Keratinocyte (primary cell): ENCODE data around the gene SSUH2.

ENCODE experiments used
- EZH2 ChIP-seq: IDR thresholded peaks from one replicate; pipeline ENCODE4 v1.6.1; 2012; ENCODE audit warnings: inconsistent platforms, mild to moderate bottlenecking, low read length, moderate library complexity
- TF ChIP-seq, protein P1 (sequence below), 3 experiments: IDR thresholded peaks in 1 of 3; conservative IDR thresholded peaks in 1 of 3; optimal IDR thresholded peaks in 1 of 3; 2 replicates in 2 of 3; 3 replicates in 1 of 3; pipeline versions ENCODE3 to v1.5.1; 2011; ENCODE audit warnings: low read length in 3 of 3, mild to moderate bottlenecking in 3 of 3, moderate library complexity in 2 of 3, control low read depth in 1 of 3, inconsistent platforms in 1 of 3; ENCODE audit not compliant: insufficient read depth in 2 of 3; ENCODE audit errors: extremely low read depth in 1 of 3

DNA sequence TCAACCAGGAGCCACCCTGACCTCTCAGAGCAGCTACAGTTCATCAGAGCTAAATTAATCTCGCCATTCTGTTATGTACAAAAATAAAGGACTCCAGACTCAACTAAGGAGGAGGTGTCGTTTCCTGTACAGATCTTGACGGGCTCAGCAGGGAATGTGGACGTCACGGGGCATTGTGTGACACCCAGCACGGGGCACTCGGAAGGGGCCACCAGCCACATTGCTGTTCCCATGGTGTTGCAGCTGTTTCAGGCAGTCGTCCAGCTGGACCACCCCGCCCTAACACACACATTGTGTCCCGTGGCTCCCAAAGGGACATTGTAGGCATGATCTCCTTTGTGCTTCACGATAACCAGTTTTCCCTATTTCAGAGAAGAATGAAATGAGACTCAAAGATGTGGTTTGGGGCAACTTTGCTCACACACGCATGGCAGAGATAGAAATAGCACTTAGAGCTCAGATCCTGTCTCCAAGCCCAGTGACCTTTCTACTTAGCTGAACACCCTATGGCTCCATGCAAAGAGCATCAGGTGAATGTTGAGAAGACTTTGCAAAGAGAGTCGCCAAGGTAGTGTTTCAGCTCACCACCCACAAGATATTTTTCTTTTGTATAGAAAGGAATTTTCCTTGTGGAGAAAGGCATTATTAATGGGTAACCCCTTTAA lies 5.5 kb downstream of the SSUH2 start:
- TF ChIP-seq, protein P1, sequence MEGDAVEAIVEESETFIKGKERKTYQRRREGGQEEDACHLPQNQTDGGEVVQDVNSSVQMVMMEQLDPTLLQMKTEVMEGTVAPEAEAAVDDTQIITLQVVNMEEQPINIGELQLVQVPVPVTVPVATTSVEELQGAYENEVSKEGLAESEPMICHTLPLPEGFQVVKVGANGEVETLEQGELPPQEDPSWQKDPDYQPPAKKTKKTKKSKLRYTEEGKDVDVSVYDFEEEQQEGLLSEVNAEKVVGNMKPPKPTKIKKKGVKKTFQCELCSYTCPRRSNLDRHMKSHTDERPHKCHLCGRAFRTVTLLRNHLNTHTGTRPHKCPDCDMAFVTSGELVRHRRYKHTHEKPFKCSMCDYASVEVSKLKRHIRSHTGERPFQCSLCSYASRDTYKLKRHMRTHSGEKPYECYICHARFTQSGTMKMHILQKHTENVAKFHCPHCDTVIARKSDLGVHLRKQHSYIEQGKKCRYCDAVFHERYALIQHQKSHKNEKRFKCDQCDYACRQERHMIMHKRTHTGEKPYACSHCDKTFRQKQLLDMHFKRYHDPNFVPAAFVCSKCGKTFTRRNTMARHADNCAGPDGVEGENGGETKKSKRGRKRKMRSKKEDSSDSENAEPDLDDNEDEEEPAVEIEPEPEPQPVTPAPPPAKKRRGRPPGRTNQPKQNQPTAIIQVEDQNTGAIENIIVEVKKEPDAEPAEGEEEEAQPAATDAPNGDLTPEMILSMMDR (optimal IDR thresholded peaks at IDR 0.05 in 1 of 3, IDR thresholded peaks at IDR 0.05 in 1 of 3, conservative IDR thresholded peaks at IDR 0.05 in 1 of 3; ENCODE audit: extremely low read depth in 1 of 3, insufficient read depth in 2 of 3, low read length in 3 of 3): no peak
- TF ChIP-seq EZH2: no peak
